CD4-positive, CD25-positive, alpha-beta regulatory T cell (primary cell): ENCODE data around the gene SPINK9. TPM values are rescaled to one million over a fixed set of nuclear protein-coding genes. Genes with fewer than 3 reads are reported as not detected.

Source experiments
- polyA plus RNA-seq, 4 donors: library from polyadenylated mRNA; unstranded; fragments of 300-500 nt; fragmentation: Illumina TruSeq; gene quantifications; one replicate each; pipeline ENCODE4 v1.2.3, GENCODE V29; 2021
- total RNA-seq: library from RNA; stranded (reverse); gene quantifications from one replicate; pipeline ENCODE4 v1.2.3, GENCODE V29; 2022

The SPINK9 gene
- total and polyA plus RNA-seq, 5 donors from 2014 or later, result not detected

Other genes with a start within 250 kb of the SPINK9 start
- gene SPINK14, start 167.0 kb upstream of the SPINK9 start, total RNA-seq, result not detected
- gene SPINK14, start 167.0 kb upstream of the SPINK9 start, polyA plus RNA-seq, result not detected
- not detected for gene SPINK6, start 132.5 kb upstream of the SPINK9 start, total RNA-seq
- gene SPINK6, start 132.5 kb upstream of the SPINK9 start, polyA plus RNA-seq, result not detected
- not detected for gene MARCOL, start 97.0 kb upstream of the SPINK9 start, total RNA-seq
- not detected for gene MARCOL, start 97.0 kb upstream of the SPINK9 start, polyA plus RNA-seq
- gene SPINK13, start 66.8 kb upstream of the SPINK9 start, total RNA-seq, result not detected
- gene SPINK13, start 66.8 kb upstream of the SPINK9 start, polyA plus RNA-seq, result not detected
- gene SPINK7, start 23.1 kb upstream of the SPINK9 start, total RNA-seq, result not detected
- not detected for gene SPINK7, start 23.1 kb upstream of the SPINK9 start, polyA plus RNA-seq
- 54.6 TPM for gene FBXO38, start 48.4 kb downstream of the SPINK9 start, total RNA-seq
- 10 to 100 TPM; 16.0 to 31.4 (median 19.8) TPM for gene FBXO38, start 48.4 kb downstream of the SPINK9 start, polyA plus RNA-seq